ENCODE results near the gene JCAD. TPM values are rescaled to one million over a fixed set of nuclear protein-coding genes. Genes with fewer than 3 reads are reported as not detected.
"Not testable (repeated sequence)": the region's sequence is repeated elsewhere in the genome, so short reads cannot be mapped to it uniquely, and the experiment has no call there.

JCAD gene
- total RNA-seq, 2 donors from 2014 or later: 0.05 to 0.29 TPM

GRCh38 chr10:29981510-29981909 is 77.9 kb downstream of the JCAD start:
- ATAC-seq (replicated peaks in 1 of 2) (no peak), DNase-seq (no peak)
- no peak overlapping the region for H3K27ac Mint-ChIP-seq
- H3K4me1 Mint-ChIP-seq (ENCODE audit: low read depth): no peaks in the 10 kb centered on the region
- peaks cover 1 to 6% of the 10 kb centered on the region in 2 donors for H3K9me3 Mint-ChIP-seq
- H3K36me3 Mint-ChIP-seq (ENCODE audit: insufficient read depth in 2 of 2): peaks cover 0 to 2% of the 10 kb centered on the region in 2 donors
- H3K4me3 Mint-ChIP-seq: no peak overlapping the region
- peaks cover 14% of the 10 kb centered on the region for H3K27me3 Mint-ChIP-seq (ENCODE audit: low read depth)

- Mint-ChIP-seq H3K9me3 (peaks cover 1 to 6% of the 10 kb centered on the region in 2 donors), H3K36me3 (ENCODE audit: insufficient read depth in 2 of 2) (peaks cover 0 to 2% of the 10 kb centered on the region in 2 donors), H3K4me3 (no peak overlapping the region), H3K27me3 (ENCODE audit: low read depth) (peaks cover 17% of the 10 kb centered on the region), H3K27ac (no peak overlapping the region), H3K4me1 (ENCODE audit: low read depth) (no peaks in the 10 kb centered on the region)
- ATAC-seq (replicated peaks in 1 of 2) (no peak), DNase-seq (no peak)
Measured at GRCh38 chr10:29980084-29980483, 79.3 kb downstream of the JCAD start.

- H3K4me3 Mint-ChIP-seq; H3K27ac Mint-ChIP-seq; H3K9me3 Mint-ChIP-seq; DNase-seq; H3K36me3 Mint-ChIP-seq (ENCODE audit: insufficient read depth in 2 of 2); ATAC-seq (replicated peaks in 1 of 2); H3K4me1 Mint-ChIP-seq (ENCODE audit: low read depth): not testable (repeated sequence)
- H3K27me3 Mint-ChIP-seq (ENCODE audit: low read depth): peaks cover 17% of the 10 kb centered on the region
Measured at GRCh38 chr10:29979421-29979779, 80.0 kb downstream of the JCAD start.

- Mint-ChIP-seq H3K9me3 (no peaks in the 10 kb centered on the region), H3K4me3 (no peak overlapping the region), H3K36me3 (ENCODE audit: insufficient read depth in 2 of 2) (no peaks in the 10 kb centered on the region), H3K27me3 (ENCODE audit: low read depth) (peaks cover 9% of the 10 kb centered on the region), H3K4me1 (ENCODE audit: low read depth) (no peaks in the 10 kb centered on the region), H3K27ac (no peak overlapping the region)
- ATAC-seq (replicated peaks in 1 of 2) (no peak), DNase-seq (no peak)
Measured at GRCh38 chr10:29977171-29977570, 82.2 kb downstream of the JCAD start.

GRCh38 chr10:29976134-29976533 is 83.3 kb downstream of the JCAD start:
- H3K27me3 Mint-ChIP-seq (ENCODE audit: low read depth): peaks cover 9% of the 10 kb centered on the region
- no peaks in the 10 kb centered on the region for H3K4me1 Mint-ChIP-seq (ENCODE audit: low read depth)
- no peaks in the 10 kb centered on the region for H3K9me3 Mint-ChIP-seq
- H3K4me3 Mint-ChIP-seq: no peak overlapping the region
- no peaks in the 10 kb centered on the region for H3K36me3 Mint-ChIP-seq (ENCODE audit: insufficient read depth in 2 of 2)
- H3K27ac Mint-ChIP-seq: no peak overlapping the region
- DNase-seq (no peak), ATAC-seq (replicated peaks in 1 of 2) (peak in 1 of 2 donors; percentile 36)

DNA sequence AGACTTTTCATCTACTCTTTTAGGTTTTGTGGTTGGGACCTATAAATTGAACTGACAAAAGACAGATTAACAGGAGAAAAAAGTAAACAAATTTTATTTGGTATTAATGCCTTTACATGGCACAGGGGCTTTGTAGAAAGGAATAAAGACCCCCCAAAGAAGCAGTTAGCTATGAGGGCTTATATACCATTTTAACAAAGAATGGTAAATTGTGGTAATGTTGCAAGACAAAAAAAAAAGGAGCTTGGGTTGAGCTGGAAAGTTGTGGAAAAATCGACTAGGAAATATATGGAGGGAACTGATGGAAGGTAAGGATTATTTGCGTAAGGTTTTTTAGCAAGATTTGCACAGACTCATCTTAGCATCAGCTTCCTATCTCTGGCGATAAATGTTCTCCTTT is 84.6 kb downstream of the JCAD start:
- Mint-ChIP-seq H3K36me3 (ENCODE audit: insufficient read depth in 2 of 2) (no peaks in the 10 kb centered on the region), H3K9me3 (no peaks in the 10 kb centered on the region), H3K4me3 (no peak overlapping the region), H3K27ac (no peak overlapping the region), H3K4me1 (ENCODE audit: low read depth) (no peaks in the 10 kb centered on the region), H3K27me3 (ENCODE audit: low read depth) (peaks cover 9% of the 10 kb centered on the region)
- ATAC-seq (replicated peaks in 1 of 2) (no peak), DNase-seq (no peak)

DNA sequence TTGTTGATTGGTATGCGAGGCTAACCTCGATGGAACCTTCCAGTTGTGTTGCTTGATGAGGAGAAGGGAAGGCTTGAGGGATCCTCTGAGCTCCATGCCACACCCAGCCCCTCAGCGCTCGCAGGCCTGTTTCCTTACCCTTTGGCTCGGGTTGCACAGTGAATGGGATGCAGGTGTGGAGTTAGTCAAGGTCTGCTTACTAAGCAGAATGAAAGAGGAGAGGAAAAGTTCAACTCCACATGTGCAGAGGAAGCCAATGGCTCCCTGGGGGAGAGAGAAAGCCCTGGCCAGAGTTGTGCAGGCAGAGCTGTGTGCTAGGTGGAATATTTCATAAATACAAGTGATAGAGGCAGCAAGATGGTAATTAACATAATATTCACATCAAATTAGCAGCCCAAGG is 85.5 kb downstream of the JCAD start:
- Mint-ChIP-seq H3K4me3 (no peak overlapping the region), H3K36me3 (ENCODE audit: insufficient read depth in 2 of 2) (no peaks in the 10 kb centered on the region), H3K4me1 (ENCODE audit: low read depth) (no peaks in the 10 kb centered on the region), H3K9me3 (no peaks in the 10 kb centered on the region), H3K27me3 (ENCODE audit: low read depth) (peaks cover 9% of the 10 kb centered on the region), H3K27ac (no peak overlapping the region)
- ATAC-seq (replicated peaks in 1 of 2) (no peak), DNase-seq (no peak)

DNA sequence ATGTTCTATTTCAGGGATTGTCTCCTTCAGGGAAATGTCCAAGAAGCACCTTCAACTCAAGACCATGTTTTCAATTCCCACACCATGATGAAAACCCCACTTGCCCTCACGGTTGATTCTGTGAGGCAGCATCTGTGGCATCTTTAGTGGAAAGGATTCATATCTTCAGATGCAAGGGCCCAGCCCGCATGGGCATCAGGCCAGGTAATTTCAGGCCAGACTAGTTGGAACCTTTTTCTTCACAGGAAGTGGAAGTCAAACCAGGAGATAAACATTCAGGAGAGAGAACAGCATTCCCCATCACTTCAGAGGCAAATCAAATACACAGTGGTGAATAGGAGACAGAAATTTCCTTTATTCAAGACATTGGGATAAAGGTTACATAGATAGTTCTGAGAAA is 88.8 kb downstream of the JCAD start:
- DNase-seq (no peak), ATAC-seq (replicated peaks in 1 of 2) (no peak)
- Mint-ChIP-seq H3K27ac (no peak overlapping the region), H3K4me3 (no peak overlapping the region), H3K36me3 (ENCODE audit: insufficient read depth in 2 of 2) (no peaks in the 10 kb centered on the region), H3K9me3 (no peaks in the 10 kb centered on the region), H3K4me1 (ENCODE audit: low read depth) (no peaks in the 10 kb centered on the region), H3K27me3 (ENCODE audit: low read depth) (no peaks in the 10 kb centered on the region)

GRCh38 chr10:29970012-29970396 is 89.4 kb downstream of the JCAD start:
- Mint-ChIP-seq H3K9me3 (no peaks in the 10 kb centered on the region), H3K4me1 (ENCODE audit: low read depth) (no peaks in the 10 kb centered on the region), H3K36me3 (ENCODE audit: insufficient read depth in 2 of 2) (no peaks in the 10 kb centered on the region), H3K27ac (no peak overlapping the region), H3K27me3 (ENCODE audit: low read depth) (no peaks in the 10 kb centered on the region), H3K4me3 (no peak overlapping the region)
- ATAC-seq (replicated peaks in 1 of 2) (no peak), DNase-seq (no peak)

DNA sequence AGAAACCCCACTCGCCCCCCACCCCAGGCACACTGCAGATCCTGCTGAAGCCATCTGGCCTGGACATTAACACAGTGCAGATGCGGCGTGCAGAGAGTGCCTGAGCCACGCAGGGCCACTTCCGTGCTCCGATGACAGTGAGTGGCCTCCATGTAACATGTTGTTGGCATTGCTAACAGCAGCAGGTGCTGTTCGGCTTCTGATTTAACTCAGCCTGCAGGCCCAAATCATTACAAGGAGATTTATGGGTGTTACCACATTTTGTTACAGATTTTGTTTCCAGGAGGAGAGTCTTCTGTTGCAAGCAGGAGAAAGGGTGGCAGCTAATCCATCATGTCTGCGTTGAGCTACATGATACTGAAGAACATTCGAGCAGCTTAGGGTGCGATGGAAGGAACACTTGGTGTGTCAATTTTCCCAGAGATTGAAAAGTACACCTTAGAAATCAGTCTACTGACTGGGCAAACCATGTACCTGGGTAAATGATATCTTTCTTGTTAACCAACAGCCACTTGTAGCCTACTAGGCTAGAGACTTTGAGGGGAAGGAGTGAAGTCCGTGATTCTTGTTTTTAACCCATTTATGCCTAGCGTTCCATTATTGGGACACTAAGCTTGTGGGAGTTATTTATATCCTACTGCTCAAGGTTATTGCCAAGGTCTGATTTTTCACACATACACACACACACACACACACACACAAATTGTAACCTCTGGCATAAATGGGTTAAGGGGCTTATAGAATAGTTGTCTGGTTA is 90.0 kb downstream of the JCAD start:
- Mint-ChIP-seq H3K27ac (no peak overlapping the region), H3K4me3 (no peak overlapping the region), H3K4me1 (ENCODE audit: low read depth) (no peaks in the 10 kb centered on the region), H3K27me3 (ENCODE audit: low read depth) (no peaks in the 10 kb centered on the region), H3K9me3 (no peaks in the 10 kb centered on the region), H3K36me3 (ENCODE audit: insufficient read depth in 2 of 2) (no peaks in the 10 kb centered on the region)
- DNase-seq (no peak), ATAC-seq (replicated peaks in 1 of 2) (no peak)

DNA sequence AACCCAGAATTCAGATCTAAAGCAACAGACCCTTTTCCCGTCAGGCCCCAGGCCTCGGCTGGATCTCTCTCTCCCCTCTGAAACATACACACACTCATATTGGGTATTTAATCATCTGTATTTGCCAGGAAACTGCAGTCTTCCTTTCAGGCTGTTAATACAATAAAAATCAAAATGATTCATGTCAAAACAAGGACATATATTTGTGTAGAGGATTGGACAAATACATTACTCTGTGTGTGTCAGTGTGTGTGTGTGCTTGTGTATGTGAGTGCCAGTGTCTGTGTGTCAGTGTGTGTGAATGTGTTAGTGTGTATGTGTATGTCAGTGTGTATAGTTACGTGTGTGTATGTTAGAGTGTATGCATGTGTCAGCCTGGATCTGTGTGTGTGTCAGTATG is 90.8 kb downstream of the JCAD start:
- no peaks in the 10 kb centered on the region for H3K27me3 Mint-ChIP-seq (ENCODE audit: low read depth)
- ATAC-seq (replicated peaks in 1 of 2) (no peak), DNase-seq (no peak)
- no peak overlapping the region for H3K4me3 Mint-ChIP-seq
- no peaks in the 10 kb centered on the region for H3K4me1 Mint-ChIP-seq (ENCODE audit: low read depth)
- no peaks in the 10 kb centered on the region for H3K9me3 Mint-ChIP-seq
- H3K36me3 Mint-ChIP-seq (ENCODE audit: insufficient read depth in 2 of 2): no peaks in the 10 kb centered on the region
- no peak overlapping the region for H3K27ac Mint-ChIP-seq

DNA sequence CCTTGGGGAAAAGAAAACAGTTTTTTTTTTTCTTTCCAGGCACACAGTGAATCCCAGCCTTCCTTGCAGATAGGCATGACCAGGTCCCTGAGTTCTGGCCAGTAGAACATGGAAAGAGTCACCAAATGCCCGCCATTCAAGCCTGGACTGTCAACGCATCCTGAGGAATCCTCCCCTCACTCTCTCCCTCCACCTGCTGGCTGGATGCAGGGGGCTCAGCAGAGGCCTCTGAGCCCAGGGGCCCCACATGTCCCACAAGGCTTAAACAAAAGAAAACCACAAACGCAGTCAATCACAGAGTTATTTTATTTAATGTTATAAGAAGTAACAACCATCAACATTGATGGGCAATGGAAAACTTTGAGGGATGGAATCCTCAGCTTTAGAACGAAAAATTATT is 93.1 kb downstream of the JCAD start:
- Mint-ChIP-seq H3K4me3 (no peak overlapping the region), H3K4me1 (ENCODE audit: low read depth) (no peaks in the 10 kb centered on the region), H3K27me3 (ENCODE audit: low read depth) (peaks cover 4% of the 10 kb centered on the region), H3K9me3 (no peaks in the 10 kb centered on the region), H3K27ac (no peak overlapping the region), H3K36me3 (ENCODE audit: insufficient read depth in 2 of 2) (no peaks in the 10 kb centered on the region)
- no peak for ATAC-seq (replicated peaks in 1 of 2)
- DNase-seq: no peak

Data from activated T-cell treated with anti-CD3 and anti-CD28 coated beads, Interleukin-2, amount 50 U/mL, for 72 hours (primary cell).